Measurements from ENCODE around the gene TSPAN14. TPM values are rescaled to one million over a fixed set of nuclear protein-coding genes. Genes with fewer than 3 reads are reported as not detected.
A peak's percentile ranks its signal among the peaks of the same experiment; 100 is the strongest.

Gene TSPAN14
- polyA plus RNA-seq, 10 donors: 35.8 to 53.1 (median 46.3) TPM

GRCh38 chr10:80502621-80503583, 48.8 kb downstream of the TSPAN14 start:
- no peak for DNase-seq

GRCh38 chr10:80503584-80504157, 49.6 kb downstream of the TSPAN14 start:
- no peak for DNase-seq

GRCh38 chr10:80504158-80504811, 50.2 kb downstream of the TSPAN14 start:
- DNase-seq: no peak

GRCh38 chr10:80504897-80505465, 50.9 kb downstream of the TSPAN14 start:
- no peak for DNase-seq

- DNase-seq: peak in 1 of 3 donors; percentile 72
Observed at GRCh38 chr10:80506189-80506575, 52.1 kb downstream of the TSPAN14 start.

- no peak for DNase-seq
Observed at GRCh38 chr10:80506836-80507487, 52.9 kb downstream of the TSPAN14 start.

GRCh38 chr10:80509108-80509402, 54.9 kb downstream of the TSPAN14 start:
- no peak for DNase-seq

- DNase-seq: peak in 1 of 3 donors; percentile 59
Observed at GRCh38 chr10:80509403-80510161, 55.5 kb downstream of the TSPAN14 start.

GRCh38 chr10:80512031-80512526, 58.0 kb downstream of the TSPAN14 start:
- no peak for DNase-seq

GRCh38 chr10:80513106-80513505, 59.0 kb downstream of the TSPAN14 start:
- no peak for DNase-seq

GRCh38 chr10:80515511-80515910, 61.4 kb downstream of the TSPAN14 start:
- DNase-seq: no peak

GRCh38 chr10:80515941-80516340, 61.8 kb downstream of the TSPAN14 start:
- no peak for DNase-seq

GRCh38 chr10:80516506-80517075, 62.5 kb downstream of the TSPAN14 start:
- DNase-seq: no peak

- no peak for DNase-seq
Observed at GRCh38 chr10:80517416-80518142, 63.5 kb downstream of the TSPAN14 start.

GRCh38 chr10:80518143-80518806, 64.2 kb downstream of the TSPAN14 start:
- no peak for DNase-seq

GRCh38 chr10:80518807-80519360, 64.8 kb downstream of the TSPAN14 start:
- DNase-seq: no peak

GRCh38 chr10:80519936-80520650, 66.0 kb downstream of the TSPAN14 start:
- DNase-seq: no peak

Data from muscle of back (tissue), 11 donors.